ENCODE data around the gene FBXO47.

- TF ChIP-seq CTCF (IDR thresholded peaks at IDR 0.05) (no peak), POLR2A (IDR thresholded peaks at IDR 0.05) (no peak), POLR2AphosphoS5 (IDR thresholded peaks at IDR 0.05) (no peak), EP300 (IDR thresholded peaks at IDR 0.05) (no peak)
Observed at GRCh38 chr17:39012725-39013124, 45.5 kb upstream of the FBXO47 start.

Measured in sigmoid colon (tissue), 4 donors.